GM12892 (cell line): ENCODE measurements around the gene IPMK.

Experiments used
- POLR2A ChIP-seq: IDR thresholded peaks from 2 replicates; pipeline ENCODE4 v1.6.1; 2011; ENCODE audit warnings: low read depth, low read length, control low read depth
- POLR2AphosphoS5 ChIP-seq: IDR thresholded peaks from 2 replicates; pipeline ENCODE4 v1.6.1; 2011; ENCODE audit warnings: low read depth, low read length, control low read depth
- TAF1 ChIP-seq: IDR thresholded peaks from 2 replicates; pipeline ENCODE4 v1.6.1; 2011; ENCODE audit warnings: low read depth, mild to moderate bottlenecking, control low read depth, low read length, borderline replicate concordance

DNA sequence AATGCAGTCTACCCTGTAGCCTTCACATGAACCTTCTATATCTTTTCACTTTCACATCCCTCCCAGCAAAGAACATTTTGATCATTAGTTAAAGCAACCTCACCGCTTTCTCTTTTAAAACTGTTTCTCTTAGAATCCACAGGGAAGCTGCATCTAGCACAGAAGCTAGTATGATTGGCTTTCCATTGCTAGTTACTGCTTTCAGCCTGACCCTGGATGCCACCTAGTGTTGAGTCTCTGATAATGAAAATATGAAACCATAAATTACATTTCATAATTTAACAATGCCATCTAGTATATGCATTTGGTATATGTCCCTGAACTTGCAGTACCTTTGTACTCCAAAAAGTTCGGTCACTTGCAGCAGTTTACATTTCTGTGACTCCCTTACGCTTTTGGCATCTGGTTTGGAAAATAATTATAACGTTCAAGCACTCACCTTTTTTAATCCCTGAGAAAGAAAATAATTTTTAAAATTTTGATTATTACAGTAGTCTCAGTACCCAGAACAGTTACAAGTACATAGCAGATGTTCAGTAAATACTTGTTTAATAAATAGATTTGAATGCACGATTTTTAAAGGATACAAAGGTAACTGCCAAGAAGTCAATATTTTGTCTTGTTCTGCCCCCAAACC, 24.0 kb upstream of the IPMK start:
- no peak for TF ChIP-seq POLR2AphosphoS5
- TF ChIP-seq POLR2A: no peak
- TF ChIP-seq TAF1: no peak
